H54 (cell line): ENCODE results near the gene APBB1.
"Not testable (repeated sequence)": the region's sequence is repeated elsewhere in the genome, so short reads cannot be mapped to it uniquely, and the experiment has no call there.

Experiments used
- DNase-seq: peaks from one replicate; pipeline ENCODE4 v3.0.0; 2011; ENCODE audit warnings: low spot score, mixed read lengths; ENCODE audit not compliant: insufficient read length
- FAIRE-seq: peaks from 3 replicates; lab custom pipeline; 2011; peaks lifted over from hg19 to GRCh38; lab: Jason Lieb, UNC
- POLR2A ChIP-seq: IDR thresholded peaks from 2 replicates; pipeline ENCODE4 v1.6.1; 2011; ENCODE audit warnings: low read depth, mild to moderate bottlenecking, low read length

Gene APBB1

DNA sequence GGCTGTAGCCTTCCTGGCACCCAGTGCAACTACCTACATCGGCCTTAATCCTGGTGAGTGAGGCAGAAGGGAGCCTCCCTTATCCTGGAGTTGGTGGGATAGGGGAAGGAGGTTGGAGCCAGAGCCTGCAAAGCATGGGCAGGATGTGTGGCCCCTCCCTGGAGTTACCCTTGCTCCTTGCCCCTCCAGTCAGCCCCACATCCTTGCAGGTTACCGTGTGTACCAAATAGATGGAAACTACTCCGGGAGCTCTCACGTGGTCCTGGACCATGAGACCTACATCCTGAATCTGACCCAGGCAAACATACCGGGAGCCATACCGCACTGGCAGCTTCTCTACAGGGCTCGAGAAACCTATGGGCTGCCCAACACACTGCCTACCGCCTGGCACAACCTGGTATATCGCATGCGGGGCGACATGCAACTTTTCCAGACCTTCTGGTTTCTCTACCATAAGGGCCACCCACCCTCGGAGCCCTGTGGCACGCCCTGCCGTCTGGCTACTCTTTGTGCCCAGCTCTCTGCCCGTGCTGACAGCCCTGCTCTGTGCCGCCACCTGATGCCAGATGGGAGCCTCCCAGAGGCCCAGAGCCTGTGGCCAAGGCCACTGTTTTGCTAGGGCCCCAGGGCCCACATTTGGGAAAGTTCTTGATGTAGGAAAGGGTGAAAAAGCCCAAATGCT, 24.8 kb downstream of the APBB1 start:
- DNase-seq (no peak), FAIRE-seq (no peak)
- TF ChIP-seq POLR2A: no peak

DNA sequence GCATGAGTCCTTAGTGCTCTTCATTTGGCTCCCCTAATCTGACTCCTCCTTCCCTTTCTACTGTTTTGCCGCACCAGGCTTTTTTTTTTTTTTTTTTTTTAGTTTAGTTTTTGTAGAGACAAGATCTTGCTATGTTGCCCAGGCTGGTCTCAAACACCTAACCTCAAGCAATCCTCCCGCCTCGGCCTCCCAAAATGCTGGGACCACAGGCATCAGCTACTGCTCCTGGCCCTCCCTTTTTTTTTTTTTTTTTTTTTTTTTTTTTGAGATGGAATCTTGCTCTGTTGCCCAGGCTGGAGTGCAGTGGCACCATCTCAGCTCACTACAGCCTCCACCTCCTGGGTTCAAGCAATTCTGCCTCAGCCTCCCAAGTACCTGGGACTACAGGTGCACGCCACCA, 26.6 kb downstream of the APBB1 start:
- DNase-seq, FAIRE-seq: not testable (repeated sequence)

DNA sequence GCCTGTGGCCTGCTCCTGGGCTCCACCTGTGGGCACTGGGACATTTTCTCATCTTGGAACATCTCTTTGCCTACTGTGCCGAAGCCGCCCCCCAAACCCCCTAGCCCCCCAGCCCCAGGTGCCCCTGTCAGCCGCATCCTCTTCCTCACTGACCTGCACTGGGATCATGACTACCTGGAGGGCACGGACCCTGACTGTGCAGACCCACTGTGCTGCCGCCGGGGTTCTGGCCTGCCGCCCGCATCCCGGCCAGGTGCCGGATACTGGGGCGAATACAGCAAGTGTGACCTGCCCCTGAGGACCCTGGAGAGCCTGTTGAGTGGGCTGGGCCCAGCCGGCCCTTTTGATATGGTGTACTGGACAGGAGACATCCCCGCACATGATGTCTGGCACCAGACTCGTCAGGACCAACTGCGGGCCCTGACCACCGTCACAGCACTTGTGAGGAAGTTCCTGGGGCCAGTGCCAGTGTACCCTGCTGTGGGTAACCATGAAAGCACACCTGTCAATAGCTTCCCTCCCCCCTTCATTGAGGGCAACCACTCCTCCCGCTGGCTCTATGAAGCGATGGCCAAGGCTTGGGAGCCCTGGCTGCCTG, 27.3 kb downstream of the APBB1 start:
- no peak for FAIRE-seq
- DNase-seq: no peak
- no peak for TF ChIP-seq POLR2A

DNA sequence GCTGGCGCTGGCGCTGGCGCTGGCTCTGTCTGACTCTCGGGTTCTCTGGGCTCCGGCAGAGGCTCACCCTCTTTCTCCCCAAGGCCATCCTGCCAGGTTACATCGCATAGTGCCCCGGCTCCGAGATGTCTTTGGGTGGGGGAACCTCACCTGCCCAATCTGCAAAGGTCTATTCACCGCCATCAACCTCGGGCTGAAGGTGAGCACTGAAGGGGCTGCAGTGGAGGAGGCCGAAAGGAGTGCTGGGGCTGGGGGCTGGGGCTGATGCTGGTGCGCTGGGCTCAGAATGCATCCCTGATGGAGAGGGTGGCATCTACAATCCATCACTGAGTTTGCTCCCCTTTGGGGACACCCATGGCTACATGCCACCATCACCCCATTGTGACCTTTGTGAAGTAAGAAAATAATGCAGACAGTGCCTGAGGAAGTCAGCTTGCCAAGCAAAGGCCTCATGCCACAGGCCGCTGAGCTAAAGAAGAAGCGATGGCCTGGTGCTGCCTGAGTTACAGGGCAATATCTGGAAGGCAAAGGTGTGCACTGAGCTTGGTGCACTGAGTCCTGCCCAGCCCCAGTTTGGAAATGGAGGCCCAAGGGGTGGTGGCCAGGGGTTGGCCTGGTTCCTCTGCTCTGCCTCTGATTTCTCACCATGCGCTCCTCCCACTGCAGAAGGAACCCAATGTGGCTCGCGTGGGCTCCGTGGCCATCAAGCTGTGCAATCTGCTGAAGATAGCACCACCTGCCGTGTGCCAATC, 28.0 kb downstream of the APBB1 start:
- DNase-seq: no peak
- no peak for TF ChIP-seq POLR2A
- FAIRE-seq: no peak

DNA sequence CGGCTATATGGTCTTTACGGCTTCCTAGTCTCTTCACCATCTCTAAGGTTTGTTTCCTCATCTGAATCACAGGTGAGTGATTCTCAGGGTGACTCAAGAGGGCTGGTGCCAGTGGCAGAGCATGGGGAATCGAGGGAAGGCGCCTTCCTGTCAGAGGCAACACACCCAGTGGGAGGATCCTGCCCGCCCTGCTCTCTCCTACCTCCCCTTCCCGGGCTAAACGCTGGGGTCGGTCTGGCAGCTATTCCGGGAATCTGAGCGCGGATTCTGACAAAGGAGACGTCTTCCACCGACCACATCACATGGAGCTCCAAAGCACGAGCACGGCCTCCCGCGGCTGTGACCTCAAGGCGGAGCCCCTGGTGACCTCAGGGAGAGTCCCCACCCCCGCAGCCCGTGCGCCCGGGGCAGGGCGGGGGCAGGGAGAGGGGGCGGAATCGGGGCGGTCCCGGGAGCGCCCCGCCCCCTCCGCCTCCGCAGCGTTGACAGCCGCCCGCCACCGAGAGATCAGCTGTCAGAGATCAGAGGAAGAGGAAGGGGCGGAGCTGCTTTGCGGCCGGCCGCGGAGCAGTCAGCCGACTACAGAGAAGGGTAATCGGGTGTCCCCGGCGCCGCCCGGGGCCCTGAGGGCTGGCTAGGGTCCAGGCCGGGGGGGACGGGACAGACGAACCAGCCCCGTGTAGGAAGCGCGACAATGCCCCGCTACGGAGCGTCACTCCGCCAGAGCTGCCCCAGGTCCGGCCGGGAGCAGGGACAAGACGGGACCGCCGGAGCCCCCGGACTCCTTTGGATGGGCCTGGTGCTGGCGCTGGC, 28.8 kb downstream of the APBB1 start, which contains the start of gene SMPD1:
Gene SMPD1, plus strand, starts transcription at position 570 of the 813 bp plus-strand sequence. Its CDS starts 125 bp downstream, at position 695.
- FAIRE-seq (peak; percentile 57), DNase-seq (peak; percentile 98)
- peak; percentile 78 for TF ChIP-seq POLR2A

DNA sequence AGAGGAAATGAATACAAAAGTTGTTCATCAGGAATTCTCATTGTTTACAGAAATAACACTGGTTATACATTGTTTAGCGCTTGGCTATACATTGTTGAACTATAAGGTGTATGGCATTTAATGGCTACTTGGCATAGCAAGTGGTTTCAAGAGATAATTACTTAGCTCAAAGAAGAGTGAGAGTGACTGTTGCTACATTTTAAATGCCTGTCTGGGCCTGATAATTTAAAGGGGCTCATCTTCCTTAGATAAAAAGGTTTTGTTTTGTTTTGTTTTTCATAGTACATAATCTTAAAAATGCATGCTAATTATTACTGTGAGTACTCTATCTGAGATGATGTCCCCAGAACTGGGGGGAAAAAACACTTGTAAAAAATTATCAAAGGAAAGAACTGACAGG, 30.1 kb downstream of the APBB1 start:
- DNase-seq: no peak
- no peak for TF ChIP-seq POLR2A
- FAIRE-seq: no peak

DNA sequence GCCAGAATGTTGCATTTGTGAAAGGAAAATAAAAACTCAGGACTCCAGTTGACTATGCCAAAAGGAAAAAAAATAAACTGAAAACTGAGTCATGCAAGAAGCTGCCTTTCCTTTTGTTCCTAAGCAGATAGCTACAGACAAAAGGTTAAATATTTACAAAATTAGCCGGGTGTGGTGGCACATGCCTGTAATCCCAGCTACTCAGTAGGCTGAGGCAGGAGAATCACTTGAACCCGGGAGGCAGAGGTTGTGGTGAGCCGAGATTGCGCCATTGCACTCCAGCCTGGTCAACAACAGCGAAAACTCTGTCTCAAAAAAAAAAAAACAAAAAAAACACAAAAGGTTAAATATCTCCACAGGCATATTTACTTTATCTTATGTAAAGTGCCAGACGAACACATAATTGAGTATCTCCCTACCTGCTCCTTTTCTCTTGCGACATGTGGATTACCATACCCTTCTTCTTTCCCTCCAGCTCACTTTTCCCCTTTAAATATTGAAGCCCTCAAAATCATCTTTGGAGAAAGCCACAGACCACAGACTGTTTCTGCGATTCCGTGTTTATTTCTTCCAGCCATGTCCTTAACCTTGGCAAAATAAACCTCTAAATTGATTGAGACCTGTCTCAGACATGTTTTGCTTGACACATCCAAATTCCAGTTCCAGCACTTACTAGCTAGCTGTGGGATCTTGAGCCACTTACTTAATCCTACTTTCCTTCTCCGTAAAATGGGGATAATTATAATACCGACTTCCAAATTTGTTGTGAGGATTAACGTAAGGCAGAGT, 30.9 kb downstream of the APBB1 start:
- FAIRE-seq (no peak), DNase-seq (no peak)
- no peak for TF ChIP-seq POLR2A

DNA sequence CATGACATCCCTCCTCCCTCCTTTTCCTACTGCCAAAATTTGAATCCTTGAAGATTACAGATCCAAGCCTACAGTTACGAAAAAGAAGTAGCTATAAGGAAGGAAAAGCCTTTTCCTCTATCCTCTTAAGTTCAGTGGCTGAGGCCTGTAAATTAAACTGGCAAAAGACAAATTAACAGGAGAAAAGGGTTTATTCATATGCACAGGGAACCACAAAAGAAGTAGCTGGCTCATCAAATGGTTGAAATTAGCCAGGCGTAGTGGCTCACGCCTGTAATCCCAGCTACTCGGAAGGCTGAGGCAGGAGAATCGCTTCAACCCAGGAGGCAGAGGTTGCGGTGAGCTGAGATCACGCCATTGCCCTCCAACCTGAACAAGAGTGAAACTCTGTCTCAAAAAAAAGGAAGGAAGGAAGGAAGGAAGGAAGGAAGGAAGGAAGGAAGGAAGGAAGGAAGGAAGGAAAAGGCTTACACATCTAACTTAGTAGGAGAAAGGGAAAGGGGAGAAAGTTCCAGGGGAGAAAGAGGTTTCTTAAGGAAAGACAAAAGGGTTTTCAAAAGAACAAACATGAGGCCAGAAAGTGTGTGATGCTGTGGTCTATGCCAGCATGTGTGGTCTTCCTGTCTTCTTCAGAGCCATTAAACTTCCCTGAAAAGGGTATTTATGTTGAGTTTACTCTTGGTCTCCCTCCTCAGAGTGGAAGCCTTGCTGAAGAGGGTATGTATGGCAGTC, 33.7 kb downstream of the APBB1 start:
- no peak for DNase-seq

DNA sequence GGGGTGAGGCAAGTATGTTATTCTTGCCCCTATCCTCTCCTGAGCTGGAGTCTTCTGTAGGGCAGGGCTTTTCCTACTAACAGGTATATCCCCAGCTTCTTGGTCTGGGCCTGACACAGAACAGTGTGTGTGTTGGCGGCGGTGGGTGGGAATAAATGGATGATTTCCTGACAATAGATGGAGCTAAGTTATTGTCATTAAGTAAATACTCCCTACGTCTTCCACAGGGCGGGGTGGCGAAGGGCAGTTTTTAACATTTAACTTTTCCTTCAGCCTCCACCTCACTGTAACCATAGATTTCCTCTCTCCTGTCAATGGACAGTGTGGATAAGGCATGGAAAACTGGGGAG, 40.3 kb downstream of the APBB1 start:
- no peak for DNase-seq
- FAIRE-seq: no peak
- TF ChIP-seq POLR2A: no peak

More for the DNA sequence above, 33.7 kb downstream of the APBB1 start:
- no peak for TF ChIP-seq POLR2A
- no peak for FAIRE-seq

DNA sequence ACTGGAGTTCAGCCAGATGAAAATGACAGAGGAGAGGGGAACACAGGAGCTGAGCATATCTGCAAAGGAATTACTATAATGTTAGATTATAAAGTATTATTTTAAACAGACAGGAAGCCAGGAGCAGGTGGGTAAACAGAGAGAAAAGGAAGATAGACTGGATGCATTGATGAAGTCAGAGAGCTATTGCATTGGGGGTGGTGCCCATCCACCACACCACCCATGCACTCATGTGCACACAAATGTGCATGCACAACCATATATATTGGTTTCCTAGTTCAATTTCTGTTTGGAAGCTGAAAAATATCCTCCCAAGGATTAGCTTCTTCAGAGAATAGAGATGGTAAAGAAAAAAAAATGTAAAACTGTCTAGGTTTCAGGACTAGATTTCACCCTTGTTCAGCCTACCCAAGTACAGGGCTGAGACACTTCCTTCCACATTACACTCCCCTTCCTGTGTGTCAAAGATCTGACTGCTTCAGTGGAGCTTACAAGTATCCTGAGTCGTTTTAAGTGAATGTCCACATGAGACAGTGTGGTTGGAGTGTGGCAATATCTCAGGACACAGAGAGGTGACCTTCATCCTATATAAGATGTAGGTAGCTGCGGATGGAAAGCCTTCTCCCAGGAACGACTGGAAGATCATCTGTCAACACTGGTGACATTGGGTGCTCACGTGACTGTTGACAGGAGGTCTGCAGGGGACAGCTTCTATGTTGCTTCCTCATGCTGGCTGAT, 40.8 kb downstream of the APBB1 start:
- TF ChIP-seq POLR2A: no peak
- FAIRE-seq (no peak), DNase-seq (no peak)

DNA sequence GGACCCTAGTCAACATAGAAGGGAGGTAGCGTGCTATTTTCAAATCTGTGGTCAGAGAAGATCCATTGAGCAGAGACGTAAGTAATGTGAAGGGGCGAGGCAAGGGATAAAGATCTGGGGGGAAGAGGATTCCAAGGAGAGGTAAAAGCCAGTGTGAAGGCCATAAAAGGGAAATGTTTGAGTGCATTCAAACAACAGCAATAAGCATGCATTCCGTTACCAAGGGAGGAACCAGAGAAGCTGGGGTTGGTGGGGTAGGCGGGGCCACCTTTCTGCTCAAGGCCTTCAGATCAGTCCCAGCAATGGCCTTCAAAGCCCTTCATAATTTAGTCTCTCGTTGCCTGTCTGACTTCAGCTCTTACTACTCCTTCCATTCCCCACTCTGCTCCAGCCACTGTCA, 47.1 kb downstream of the APBB1 start:
- no peak for FAIRE-seq
- no peak for TF ChIP-seq POLR2A
- no peak for DNase-seq

DNA sequence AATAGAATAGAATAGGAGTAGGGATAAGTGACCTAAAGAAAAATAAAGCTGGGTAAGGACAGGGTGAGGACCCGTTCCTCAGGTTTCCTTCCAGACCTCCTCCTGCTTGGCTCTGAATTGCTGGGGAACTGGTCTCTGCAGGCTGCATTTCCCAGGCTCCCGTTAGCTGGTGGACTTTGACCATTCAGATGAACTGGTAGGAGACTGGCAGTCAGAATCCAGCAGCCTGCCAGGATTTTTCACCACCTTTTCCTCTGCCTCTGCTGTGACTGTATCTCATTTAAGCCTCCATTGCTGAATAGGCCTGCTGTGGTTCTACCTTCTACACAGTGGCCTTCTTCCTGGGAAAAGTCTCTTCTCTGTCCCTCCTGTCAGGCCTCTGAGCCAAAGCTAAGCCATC, 53.2 kb downstream of the APBB1 start:
- DNase-seq: no peak
- FAIRE-seq: no peak
- no peak for TF ChIP-seq POLR2A
